Central memory CD8-positive, alpha-beta T cell (primary cell): ENCODE data around the gene STING1.
"Not testable (repeated sequence)": the region's sequence is repeated elsewhere in the genome, so short reads cannot be mapped to it uniquely, and the experiment has no call there.

ENCODE experiments used
- ATAC-seq: fragments of 150-1000 bp; cut with Tn5 transposase; replicated peaks from 2 replicates; pipeline ENCODE4 v1.10.0; 2022; ENCODE audit warnings: mild to moderate bottlenecking, moderate FRiP score, moderate number of reproducible peaks; ENCODE audit not compliant: poor library complexity, severe bottlenecking; ENCODE audit errors: extremely low read depth
- DNase-seq, 2 donors: peaks; one replicate each; pipeline ENCODE4 v3.0.0; 2021; ENCODE audit warnings: low spot score in 2 of 2
- H3K27ac Mint-ChIP-seq: one replicate; pipeline ENCODE4 v1.8.0; 2022; ENCODE audit warnings: low read depth, mild to moderate bottlenecking, moderate library complexity, mixed read lengths
- H3K27me3 Mint-ChIP-seq: one replicate; pipeline ENCODE4 v1.8.0; 2022; ENCODE audit warnings: mixed read lengths
- H3K36me3 Mint-ChIP-seq: one replicate; pipeline ENCODE4 v1.8.0; 2022; ENCODE audit warnings: mild to moderate bottlenecking, moderate library complexity, mixed read lengths; ENCODE audit not compliant: insufficient read depth
- H3K4me1 Mint-ChIP-seq: one replicate; pipeline ENCODE4 v1.8.0; 2022; ENCODE audit warnings: mixed read lengths
- H3K4me3 Mint-ChIP-seq: one replicate; pipeline ENCODE4 v1.8.0; 2022; ENCODE audit warnings: mild to moderate bottlenecking, moderate library complexity, mixed read lengths
- H3K9me3 Mint-ChIP-seq: one replicate; pipeline ENCODE4 v1.8.0; 2022; ENCODE audit warnings: mixed read lengths

The STING1 gene

GRCh38 chr5:139517683-139518564, 35.4 kb upstream of the STING1 start:
- Mint-ChIP-seq H3K9me3 (no peaks in the 10 kb centered on the region), H3K4me3 (peak overlapping the region; percentile 83), H3K27ac (peak overlapping the region; percentile 69), H3K36me3 (peaks cover 5% of the 10 kb centered on the region), H3K27me3 (no peaks in the 10 kb centered on the region), H3K4me1 (peaks cover 28% of the 10 kb centered on the region)
- DNase-seq, result peak; percentile 79 to 87
- peak; percentile 94 for ATAC-seq

GRCh38 chr5:139514486-139514856, 31.9 kb upstream of the STING1 start:
- no peak overlapping the region for H3K4me3 Mint-ChIP-seq
- H3K27ac Mint-ChIP-seq, result no peak overlapping the region
- peaks cover 5% of the 10 kb centered on the region for H3K36me3 Mint-ChIP-seq
- no peaks in the 10 kb centered on the region for H3K9me3 Mint-ChIP-seq
- ATAC-seq, result no peak
- no peak for DNase-seq
- no peaks in the 10 kb centered on the region for H3K27me3 Mint-ChIP-seq
- H3K4me1 Mint-ChIP-seq, result peaks cover 57% of the 10 kb centered on the region

GRCh38 chr5:139513852-139514485, 31.4 kb upstream of the STING1 start:
- H3K36me3 Mint-ChIP-seq, result peaks cover 5% of the 10 kb centered on the region
- no peak overlapping the region for H3K27ac Mint-ChIP-seq
- H3K4me1 Mint-ChIP-seq, result peaks cover 54% of the 10 kb centered on the region
- no peak overlapping the region for H3K4me3 Mint-ChIP-seq
- no peaks in the 10 kb centered on the region for H3K9me3 Mint-ChIP-seq
- no peak for ATAC-seq
- no peaks in the 10 kb centered on the region for H3K27me3 Mint-ChIP-seq
- DNase-seq, result no peak

GRCh38 chr5:139513434-139513833, 30.9 kb upstream of the STING1 start:
- H3K27ac Mint-ChIP-seq, H3K4me3 Mint-ChIP-seq, H3K9me3 Mint-ChIP-seq, H3K36me3 Mint-ChIP-seq, H3K27me3 Mint-ChIP-seq: not testable (repeated sequence)
- DNase-seq (peak; percentile 61 to 63), ATAC-seq (peak; percentile 53)
- peaks cover 49% of the 10 kb centered on the region for H3K4me1 Mint-ChIP-seq

GRCh38 chr5:139512786-139513390, 30.3 kb upstream of the STING1 start:
- Mint-ChIP-seq H3K4me3 (peak overlapping the region; percentile 71), H3K4me1 (peaks cover 44% of the 10 kb centered on the region), H3K9me3 (no peaks in the 10 kb centered on the region), H3K36me3 (peaks cover 2% of the 10 kb centered on the region), H3K27me3 (no peaks in the 10 kb centered on the region), H3K27ac (no peak overlapping the region)
- no peak for ATAC-seq
- no peak for DNase-seq

- not testable (repeated sequence) for H3K27ac Mint-ChIP-seq, ATAC-seq, DNase-seq, H3K4me1 Mint-ChIP-seq, H3K4me3 Mint-ChIP-seq, H3K9me3 Mint-ChIP-seq, H3K27me3 Mint-ChIP-seq, H3K36me3 Mint-ChIP-seq
Observed at GRCh38 chr5:139504722-139505121, 22.2 kb upstream of the STING1 start.

GRCh38 chr5:139503879-139504278, 21.3 kb upstream of the STING1 start:
- not testable (repeated sequence) for ATAC-seq, DNase-seq, H3K27ac Mint-ChIP-seq, H3K4me1 Mint-ChIP-seq, H3K9me3 Mint-ChIP-seq, H3K27me3 Mint-ChIP-seq, H3K4me3 Mint-ChIP-seq, H3K36me3 Mint-ChIP-seq

GRCh38 chr5:139503036-139503817, 20.7 kb upstream of the STING1 start:
- H3K4me3 Mint-ChIP-seq, H3K27me3 Mint-ChIP-seq, DNase-seq, H3K9me3 Mint-ChIP-seq, ATAC-seq, H3K4me1 Mint-ChIP-seq, H3K36me3 Mint-ChIP-seq, H3K27ac Mint-ChIP-seq: not testable (repeated sequence)

GRCh38 chr5:139501381-139501780, 18.8 kb upstream of the STING1 start:
- no peaks in the 10 kb centered on the region for H3K4me1 Mint-ChIP-seq
- no peaks in the 10 kb centered on the region for H3K36me3 Mint-ChIP-seq
- H3K4me3 Mint-ChIP-seq, result no peak overlapping the region
- no peak overlapping the region for H3K27ac Mint-ChIP-seq
- ATAC-seq (no peak), DNase-seq (no peak)
- no peaks in the 10 kb centered on the region for H3K9me3 Mint-ChIP-seq
- no peaks in the 10 kb centered on the region for H3K27me3 Mint-ChIP-seq

- H3K36me3 Mint-ChIP-seq, result no peaks in the 10 kb centered on the region
- no peak for DNase-seq
- no peaks in the 10 kb centered on the region for H3K4me1 Mint-ChIP-seq
- H3K4me3 Mint-ChIP-seq, result no peak overlapping the region
- H3K27me3 Mint-ChIP-seq, result no peaks in the 10 kb centered on the region
- no peak overlapping the region for H3K27ac Mint-ChIP-seq
- H3K9me3 Mint-ChIP-seq, result no peaks in the 10 kb centered on the region
- no peak for ATAC-seq
Observed at GRCh38 chr5:139495638-139496435, 13.3 kb upstream of the STING1 start.

GRCh38 chr5:139494832-139495231, 12.3 kb upstream of the STING1 start:
- ATAC-seq (no peak), DNase-seq (no peak)
- Mint-ChIP-seq H3K27me3 (no peaks in the 10 kb centered on the region), H3K9me3 (no peaks in the 10 kb centered on the region), H3K36me3 (no peaks in the 10 kb centered on the region), H3K27ac (no peak overlapping the region), H3K4me3 (no peak overlapping the region), H3K4me1 (no peaks in the 10 kb centered on the region)

- Mint-ChIP-seq H3K27ac (no peak overlapping the region), H3K4me3 (no peak overlapping the region), H3K4me1 (no peaks in the 10 kb centered on the region), H3K9me3 (no peaks in the 10 kb centered on the region), H3K36me3 (no peaks in the 10 kb centered on the region), H3K27me3 (no peaks in the 10 kb centered on the region)
- ATAC-seq (no peak), DNase-seq (no peak)
Observed at GRCh38 chr5:139494256-139494655, 11.7 kb upstream of the STING1 start.
